OCI-M2 (cell line): ENCODE data around the gene CDIP1.
A peak's percentile ranks its signal among the peaks of the same experiment; 100 is the strongest.
"Not testable (repeated sequence)": the region's sequence is repeated elsewhere in the genome, so short reads cannot be mapped to it uniquely, and the experiment has no call there.

Experiments used
- DNase-seq: peaks from one replicate; lab custom pipeline; 2025; ENCODE audit not compliant: unreplicated experiment; lab: John Stamatoyannopoulos, UW

Gene CDIP1

DNA sequence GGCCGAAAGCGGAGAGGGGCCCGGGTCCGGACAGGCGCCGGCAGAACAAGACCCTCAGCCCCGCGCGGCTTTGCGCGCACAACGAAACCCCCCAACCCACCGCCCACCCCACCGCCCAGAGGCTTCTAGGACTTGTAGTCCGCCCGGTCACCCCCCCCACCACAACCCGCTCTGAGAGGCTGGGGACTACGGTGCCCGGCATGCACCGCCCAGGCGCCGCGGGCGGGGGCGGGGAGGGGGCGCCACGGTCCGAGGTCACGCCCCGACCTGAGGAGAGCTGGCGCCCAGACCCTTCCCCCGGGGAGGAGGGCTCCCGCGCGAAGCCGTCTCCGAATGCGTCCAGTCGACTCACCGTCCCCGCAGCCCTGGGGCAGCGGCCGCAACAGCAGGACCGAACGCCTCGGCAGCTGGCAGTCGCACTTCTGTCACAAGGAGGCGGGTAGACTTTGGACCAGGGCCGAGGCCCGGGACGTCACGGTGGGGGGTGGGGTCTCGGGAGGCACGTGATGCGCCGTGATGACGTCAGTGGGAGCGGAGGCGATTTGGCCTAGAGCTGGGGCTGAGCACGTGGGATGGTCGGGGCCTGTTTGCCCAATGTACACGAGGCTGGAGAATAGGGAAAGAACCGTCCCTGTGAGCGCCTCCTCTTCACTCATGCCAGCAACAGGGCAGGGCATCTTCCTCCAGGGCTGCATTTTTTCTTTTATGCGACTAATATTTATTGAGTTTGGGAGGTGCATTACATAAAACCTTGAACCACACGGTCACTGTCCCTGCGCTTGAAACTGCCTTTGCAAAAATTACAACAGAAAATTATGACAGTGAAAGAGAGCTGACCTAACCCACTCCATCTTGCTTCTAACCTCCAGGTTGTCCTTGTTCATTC, at the start of gene CDIP1:
TSS of gene CDIP1 (minus strand) at position 424 of the 886 bp plus-strand sequence. CDS start 24,643 bp downstream, outside the sequence.
- peak; percentile 80 for DNase-seq

DNA sequence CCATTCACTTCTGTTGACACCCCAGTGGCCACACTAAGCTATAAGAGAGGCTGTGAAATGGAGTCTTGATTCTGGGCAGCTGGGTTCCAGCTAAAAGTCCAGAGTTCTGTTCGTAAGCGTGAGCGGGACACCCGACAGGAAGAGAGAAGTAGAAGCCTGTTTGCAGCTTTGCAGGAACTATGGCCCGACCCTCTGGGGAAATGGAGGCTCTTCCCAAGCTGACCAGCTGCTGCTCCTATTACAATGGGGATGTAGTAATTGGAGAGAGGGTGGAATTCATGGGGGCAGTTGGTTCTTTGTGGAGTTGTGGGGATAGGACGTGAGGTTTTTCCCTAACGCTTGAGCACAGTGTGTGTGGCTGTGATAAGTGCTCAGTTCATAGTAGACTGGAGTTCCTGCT, 47.7 kb upstream of the CDIP1 start:
- no peak for DNase-seq

DNA sequence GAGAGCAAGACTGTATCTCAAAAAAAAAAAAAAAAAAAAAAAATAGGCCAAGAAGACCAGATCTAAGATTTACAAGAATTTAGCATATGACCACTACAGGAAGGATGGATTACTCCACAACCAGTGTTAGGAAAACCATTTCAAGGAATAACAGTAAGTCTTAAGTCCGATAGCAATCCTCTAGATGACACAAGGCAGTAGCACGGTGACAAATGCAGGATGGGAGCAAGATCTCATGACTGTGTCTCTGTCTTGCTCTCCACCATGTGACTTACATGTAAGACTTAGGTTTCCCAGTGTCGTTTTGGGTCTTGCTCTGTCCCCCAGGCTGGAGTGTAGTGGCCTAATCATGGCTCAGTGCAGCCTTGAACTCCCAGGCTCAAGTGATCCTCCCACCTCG, 45.3 kb upstream of the CDIP1 start:
- DNase-seq: no peak

DNA sequence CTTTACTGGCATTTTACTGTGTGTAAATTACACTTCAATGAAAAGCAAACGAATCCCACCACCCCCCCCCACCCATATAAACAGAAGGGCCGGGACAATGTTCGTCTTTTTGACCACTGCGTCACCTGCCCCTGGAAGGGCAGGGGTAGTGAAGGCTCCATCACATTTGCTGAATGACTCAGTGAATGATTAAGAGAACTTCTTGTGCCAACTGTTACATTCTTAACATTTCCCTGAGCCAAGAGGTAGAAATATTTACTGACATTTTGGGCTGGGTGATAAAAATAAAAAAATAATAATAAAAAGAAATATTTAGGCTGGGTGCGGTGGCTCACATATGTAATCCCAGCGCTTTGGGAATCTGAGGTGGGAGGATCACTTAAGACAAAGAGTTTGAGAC, 41.7 kb upstream of the CDIP1 start:
- no peak for DNase-seq

DNA sequence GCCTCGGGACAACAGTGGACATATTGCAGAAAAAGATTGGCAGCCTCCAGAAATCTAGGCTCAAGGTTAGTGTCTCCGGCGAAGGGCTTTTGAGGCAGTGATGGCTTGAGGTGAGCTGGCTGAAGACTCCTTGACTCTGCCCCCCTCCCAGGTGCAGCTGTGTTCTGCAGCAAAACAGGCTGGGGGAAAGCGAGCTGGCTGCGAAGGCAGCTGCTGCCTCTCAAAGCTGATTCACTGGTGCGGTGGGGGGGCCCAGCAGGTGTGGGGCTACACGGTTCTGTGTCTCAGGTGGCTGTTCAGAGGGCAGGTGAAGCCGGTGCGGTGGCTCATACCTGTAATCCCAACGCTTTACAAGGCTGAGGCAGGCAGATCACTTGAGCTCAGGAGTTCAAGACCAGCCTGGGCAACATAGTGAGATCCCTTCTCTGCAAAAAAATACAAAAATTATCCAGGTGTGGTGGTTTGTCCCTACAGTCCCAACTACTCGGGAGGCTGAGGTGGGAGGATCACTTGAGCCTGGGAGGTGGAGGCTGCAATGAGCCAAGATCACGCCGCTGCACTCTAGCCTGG, 40.5 kb upstream of the CDIP1 start:
- no peak for DNase-seq

DNA sequence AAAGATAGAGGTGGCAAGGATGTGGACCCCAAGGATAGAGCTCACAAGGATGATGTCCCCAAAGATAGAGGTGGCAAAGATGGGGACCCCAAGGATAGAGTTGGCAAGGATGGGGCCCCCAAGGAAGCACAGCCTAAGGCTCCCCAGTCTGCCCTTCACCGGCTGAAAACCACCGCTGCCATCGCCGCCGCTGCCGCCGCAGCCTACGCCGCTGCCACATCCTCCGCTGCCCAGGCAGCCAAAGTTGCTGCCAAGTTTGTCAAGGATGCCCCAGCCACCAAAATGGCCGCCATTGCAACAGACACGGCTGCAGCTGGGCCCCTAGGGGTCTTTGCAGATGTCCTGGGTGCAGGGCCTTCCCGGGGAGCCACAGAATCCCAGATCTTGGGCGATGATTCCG, 37.4 kb upstream of the CDIP1 start:
- no peak for DNase-seq

DNA sequence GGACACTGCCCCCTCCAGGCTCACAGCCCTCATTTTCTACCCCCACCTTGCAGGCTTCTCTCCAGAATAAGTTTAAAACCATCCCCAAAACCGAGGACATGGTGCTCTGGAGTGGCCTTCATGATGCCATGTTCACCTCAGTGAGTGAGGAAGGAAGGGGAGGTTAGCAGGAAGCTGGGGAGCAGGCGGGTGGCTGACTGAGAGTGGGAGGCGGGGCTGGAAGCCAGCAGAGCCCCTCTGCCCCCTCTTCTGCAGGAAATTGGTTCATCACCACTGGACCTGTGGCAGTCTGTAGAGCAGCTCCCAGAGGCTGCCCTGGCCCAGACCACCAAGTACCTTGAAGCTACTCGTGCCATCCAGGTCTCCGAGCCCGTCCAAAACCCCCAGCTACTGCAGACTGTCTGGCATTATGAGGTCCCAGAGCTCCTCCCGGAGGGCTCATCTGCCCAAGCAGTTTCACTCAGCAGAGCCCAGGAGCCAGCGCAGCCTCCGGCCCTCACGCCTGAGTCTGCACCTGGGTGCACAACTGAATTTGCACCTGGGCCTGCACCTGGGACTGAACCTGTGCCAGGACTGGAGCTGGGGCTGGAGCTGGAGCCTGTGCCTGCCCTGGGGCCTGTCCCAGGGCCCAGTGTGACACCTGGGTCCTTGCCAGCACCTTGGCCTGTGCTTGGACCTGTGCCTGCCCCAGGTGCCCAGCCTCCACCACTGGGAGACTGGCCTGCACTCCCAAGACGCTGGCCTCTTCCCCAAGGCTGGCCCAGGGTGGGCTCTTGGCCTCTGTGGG, 36.5 kb upstream of the CDIP1 start:
- no peak for DNase-seq

DNA sequence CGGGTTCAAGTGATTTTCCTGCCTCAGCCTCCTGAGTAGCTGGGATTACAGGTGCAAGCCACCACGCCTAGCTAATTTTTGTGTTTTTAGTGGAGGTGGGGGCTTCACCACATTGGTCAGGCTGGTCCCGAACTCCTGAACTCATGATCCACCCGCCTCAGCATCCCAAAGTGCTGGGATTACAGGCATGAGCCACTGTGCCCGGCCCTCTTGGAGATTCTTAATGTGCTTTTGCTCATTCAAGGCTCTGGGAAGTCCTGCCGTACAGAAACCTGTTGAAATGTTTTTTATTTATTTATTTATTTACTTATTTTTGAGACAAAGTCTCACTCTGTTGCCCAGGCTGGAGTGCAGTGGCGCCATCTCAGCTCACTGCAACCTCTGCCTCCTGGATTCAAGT, 35.4 kb upstream of the CDIP1 start:
- not testable (repeated sequence) for DNase-seq

DNA sequence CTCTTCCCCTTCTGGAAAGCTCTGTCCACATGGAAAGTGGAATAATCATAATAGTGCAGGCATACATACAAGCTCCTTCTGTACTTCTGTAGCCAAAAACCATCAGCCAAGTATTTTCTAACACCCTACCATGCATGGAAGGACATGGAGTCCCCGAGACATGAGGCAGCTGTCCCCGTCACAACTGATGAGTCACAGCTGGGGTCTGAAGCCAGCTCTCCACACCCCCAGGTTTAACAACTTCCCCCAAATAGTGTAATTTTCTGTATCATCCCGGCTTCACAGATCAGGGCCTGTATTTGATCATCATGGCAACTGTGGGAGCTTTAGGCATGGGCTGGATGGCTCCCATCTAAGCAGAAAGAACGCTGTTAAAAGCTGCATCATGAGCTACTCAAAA, 34.1 kb upstream of the CDIP1 start:
- DNase-seq: no peak

DNA sequence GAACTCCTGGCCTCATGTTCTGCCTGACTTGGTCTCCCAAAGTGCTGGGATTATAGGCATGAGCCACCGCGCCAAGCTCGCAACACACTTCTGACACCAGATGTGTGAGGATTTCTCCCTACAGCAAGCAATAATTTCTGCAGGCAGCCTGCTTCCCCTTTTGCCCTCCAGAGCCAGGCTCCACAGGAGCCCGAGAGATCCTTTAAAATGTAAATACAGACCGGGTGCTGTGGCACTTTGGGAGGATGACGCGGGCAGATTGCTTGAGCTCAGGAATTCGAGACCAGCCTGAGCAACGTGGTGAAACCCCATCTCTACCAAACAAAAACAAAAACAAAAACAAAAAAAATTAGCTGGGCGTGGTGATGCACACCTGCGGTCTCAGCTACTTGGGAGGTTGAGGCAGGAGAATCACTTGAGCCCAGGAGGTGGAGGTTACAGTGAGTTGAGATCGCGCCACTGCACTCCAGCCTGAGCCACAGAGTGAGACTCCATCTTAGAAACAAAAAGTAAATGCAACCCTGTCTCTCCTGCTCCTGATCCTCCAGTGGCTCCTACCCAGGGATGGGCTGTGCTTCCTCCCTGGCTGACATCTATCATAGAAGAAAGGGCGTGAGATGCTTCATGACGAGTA, 32.2 kb upstream of the CDIP1 start:
- DNase-seq: no peak

DNA sequence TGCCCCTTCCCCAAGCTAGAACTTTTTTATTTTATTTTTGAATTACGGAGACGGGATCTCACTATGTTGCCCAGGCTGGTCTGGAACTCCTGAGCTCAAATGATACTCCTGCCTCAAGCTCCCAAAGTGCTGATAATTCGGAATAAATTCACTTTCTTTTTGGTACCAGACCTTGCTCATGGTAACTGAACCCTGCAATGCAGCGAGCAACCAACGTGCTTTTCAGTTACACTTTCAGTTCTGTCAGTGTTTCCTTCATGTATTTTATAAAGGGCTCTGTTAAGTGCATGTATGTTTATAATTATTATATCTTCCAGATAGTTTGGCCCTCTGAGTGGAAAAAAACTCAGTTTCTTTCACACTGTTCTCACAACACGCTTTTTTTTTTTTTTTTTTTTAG, 31.5 kb upstream of the CDIP1 start:
- DNase-seq: no peak

DNA sequence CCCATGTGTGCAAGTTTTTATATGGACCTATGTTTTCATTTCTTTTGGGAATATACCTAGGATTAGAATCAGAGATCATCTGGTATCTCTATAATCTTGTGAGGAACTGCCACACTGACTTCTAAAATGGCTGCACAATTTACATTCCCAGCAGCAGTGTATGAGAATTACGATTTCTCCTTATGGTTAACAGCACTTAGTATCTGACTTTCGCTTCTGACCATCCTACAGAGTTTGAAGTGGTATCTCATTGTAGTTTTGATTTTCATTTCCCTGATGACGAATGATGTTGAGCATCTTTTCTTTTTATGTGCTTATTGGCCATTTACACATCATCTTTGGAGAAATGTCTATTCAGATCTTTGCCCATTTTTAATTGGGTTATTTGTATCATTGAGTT, 27.6 kb upstream of the CDIP1 start:
- DNase-seq: no peak

DNA sequence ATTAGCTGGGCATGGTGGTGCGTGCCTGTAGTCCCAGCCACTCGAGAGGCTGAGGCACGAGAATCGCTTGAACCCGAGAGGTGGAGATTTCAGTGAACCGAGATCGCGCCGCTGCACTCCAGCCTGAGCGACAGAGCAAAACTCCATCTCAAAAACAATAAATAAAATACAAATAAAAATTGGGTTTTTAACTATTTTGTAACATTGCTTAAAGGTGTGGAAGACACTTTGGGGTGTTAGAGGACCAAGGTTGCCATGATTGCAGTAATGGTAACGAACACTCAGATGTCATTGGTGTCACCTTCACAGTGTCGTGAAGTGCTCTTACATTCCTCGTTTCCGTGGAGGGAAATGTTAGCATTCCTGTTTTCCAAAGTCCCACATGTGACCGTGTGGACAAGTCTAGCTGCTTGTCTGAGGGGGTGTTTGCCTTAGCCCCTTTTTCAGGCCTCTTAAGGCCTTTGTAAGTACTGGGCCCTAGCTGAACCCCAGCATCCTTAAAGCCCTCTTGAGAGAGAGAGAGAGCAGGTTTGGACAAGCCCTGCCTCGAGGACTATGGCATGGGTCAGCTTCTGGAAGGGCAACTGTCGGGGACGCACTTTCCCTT, 26.2 kb upstream of the CDIP1 start:
- DNase-seq: no peak

DNA sequence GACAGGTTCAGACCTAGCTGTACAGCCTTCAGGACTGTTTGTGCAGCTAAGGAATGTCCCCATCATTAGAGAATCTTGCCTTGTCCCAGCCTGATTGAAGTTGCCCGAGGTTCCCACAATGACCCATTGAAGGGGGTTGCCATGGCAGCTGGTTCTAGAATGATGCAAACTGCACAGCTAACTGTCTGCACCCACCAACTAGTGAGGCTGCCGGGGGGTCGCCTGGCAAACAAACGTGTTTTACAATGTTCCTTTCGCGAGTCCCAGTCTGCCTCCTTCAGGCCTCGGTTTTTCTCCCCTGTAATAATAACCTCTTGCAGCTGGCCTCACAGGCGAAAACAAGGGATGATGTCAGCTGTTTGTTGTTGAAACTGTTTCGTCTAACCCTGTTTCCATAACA, 23.0 kb upstream of the CDIP1 start:
- no peak for DNase-seq

DNA sequence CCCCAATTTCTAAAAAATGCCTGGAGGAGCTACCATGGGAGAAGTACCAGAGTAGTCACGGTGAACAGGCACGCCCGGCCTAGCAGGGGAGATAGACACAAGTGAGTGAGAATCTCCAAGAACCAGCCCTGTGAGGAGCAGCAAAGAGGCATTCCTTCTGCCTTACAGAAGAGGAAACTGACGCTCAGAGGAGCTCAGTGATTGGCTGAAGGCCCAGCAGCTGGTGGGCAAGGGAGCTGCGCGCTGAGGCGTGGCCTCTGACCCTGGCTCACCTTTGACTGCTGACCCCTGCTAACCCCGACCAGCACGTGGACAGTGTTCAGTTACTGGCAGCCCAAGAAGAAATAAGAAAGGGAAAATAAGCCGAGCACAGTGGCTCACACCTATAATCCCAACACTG, 19.4 kb upstream of the CDIP1 start:
- DNase-seq: no peak

DNA sequence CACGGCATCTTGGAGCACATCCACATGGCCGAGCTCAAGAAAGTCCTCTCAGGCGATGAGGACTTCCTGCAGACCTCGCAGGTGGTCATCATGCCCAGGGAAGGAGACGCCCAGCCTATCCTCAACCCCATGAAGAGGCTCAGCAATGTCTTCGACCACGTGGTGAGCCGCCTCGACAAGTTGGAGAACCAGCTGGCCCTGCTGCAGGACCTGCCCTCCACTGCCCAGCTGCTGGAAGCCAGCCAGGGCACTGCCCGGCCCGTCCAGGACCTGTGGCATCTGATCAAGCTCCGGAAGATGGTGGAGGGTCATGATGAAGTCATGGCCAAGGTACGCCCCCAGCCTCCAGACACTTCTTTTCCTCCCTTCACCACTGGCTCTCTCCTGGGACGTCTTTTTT, 18.0 kb upstream of the CDIP1 start:
- DNase-seq: no peak

DNA sequence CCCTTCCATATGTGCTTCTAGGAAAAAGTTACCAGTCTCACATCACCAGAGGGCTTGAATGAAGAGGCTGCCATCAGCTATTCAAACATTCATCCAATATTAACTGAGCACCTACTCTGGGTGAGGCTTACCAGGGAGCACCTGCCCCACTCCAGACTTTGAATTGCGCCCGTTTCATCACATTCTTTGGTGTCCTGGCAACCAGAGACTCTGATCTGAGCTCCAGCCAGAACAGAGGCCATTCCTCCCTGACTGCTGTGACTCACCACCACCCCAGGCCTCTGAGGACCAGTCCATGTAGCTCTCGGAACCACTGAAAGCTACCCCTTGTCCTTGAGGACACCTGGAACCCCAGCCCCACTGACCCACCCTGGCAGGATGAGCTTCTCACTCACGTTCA, 17.5 kb upstream of the CDIP1 start, which contains the start of gene C16orf96:
TSS of gene C16orf96 (plus strand) at position 229 of the 400 bp plus-strand sequence. CDS start at position 379, 150 bp downstream.
- DNase-seq: no peak

DNA sequence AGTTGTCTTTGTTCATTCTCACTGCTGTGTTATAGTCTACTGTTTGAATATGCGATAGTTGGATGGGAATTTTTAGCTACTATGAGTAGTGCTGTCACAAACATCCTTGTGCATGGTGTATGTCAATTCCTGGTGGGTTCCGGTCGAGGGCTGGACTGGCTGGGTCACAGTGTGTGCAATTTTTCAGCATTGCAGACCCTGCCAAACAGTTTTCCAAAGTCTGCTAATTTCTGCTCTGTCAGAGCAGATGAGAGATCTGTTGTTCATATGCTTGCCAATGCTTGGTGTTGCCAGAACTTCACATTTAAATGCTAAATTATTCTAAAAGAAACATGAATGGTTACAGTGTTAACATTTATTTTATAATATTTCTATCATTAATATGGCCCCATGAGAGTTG, 14.0 kb upstream of the CDIP1 start:
- DNase-seq: no peak

DNA sequence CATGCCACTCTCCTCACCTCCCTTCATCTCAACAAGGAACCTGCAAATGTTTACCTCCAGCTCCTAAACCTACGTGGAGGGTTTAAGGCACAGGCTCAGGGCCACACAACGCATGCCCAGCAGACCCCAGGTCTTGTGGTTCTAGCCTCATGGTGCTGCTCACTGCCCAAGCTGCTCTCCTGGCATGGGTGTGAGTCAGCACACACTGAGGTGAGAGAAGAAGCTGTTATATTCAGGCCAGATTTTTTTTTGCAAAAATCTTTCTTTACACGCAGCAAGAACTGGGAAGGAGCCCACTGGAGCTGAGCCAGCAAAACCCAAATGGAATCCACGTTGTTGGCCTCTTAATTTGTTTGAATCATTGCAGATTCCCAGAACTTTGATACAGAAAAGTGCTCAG, 12.0 kb upstream of the CDIP1 start:
- no peak for DNase-seq

DNA sequence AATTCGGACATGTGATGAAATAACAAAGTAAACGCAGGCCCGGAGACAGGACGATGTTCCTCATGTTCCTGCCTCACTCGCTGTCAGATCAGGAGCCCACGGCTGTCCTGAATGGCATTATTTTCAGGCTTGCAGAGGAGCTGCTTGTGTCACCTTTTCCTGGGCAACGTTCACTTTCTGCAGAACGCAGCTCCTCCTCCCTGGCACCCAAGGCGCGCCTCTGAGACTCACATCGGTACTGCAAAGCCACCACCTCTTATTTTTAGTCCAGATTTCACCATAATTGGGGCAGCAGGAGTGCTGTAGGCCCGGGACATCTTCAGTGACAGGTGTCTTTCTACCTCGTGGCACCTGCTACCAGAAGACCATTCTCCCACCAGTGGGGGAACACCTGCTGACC, 9.6 kb upstream of the CDIP1 start:
- no peak for DNase-seq

DNA sequence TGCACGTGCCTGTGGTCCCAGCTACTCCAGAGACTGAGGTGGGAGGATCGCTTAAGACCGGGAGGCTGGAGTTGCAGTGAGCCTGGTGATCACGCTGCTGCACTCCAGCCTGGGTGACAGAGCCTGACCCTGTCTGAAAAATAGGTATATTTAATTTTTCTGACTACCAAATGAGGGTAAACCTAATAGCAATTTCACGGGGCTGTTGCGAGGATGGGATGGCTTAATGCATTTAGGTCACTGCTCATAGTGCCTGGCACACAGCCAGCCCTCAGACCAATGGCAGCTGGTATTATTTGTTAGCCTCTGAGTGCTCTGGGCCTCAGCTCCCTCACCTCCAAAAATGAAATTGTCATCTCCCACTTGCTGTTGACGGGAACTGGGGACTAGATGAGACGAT, 5.9 kb upstream of the CDIP1 start:
- DNase-seq: no peak
